Stimulated activated CD8-positive, alpha-beta memory T cell treated with anti-CD3 and anti-CD28 coated beads, Interleukin-4, amount 100 ng/mL, for 4 hours (primary cell): Measurements from ENCODE around the gene SMC3.
"Not testable (repeated sequence)": the region's sequence is repeated elsewhere in the genome, so short reads cannot be mapped to it uniquely, and the experiment has no call there.

ENCODE experiments used
- DNase-seq, 2 donors: peaks; one replicate each; pipeline ENCODE4 v3.0.0-alpha.2; 2020; ENCODE audit warnings: low read depth in 2 of 2, low spot score in 1 of 2

SMC3 gene

GRCh38 chr10:110567201-110568054, at the start of gene SMC3:
Gene SMC3 (plus strand): TSS chr10:110567695. CDS start chr10:110567817, 122 bp downstream.
- DNase-seq, result peak; percentile 78

- DNase-seq, result no peak
These were observed 45.0 kb upstream of the SMC3 start for GRCh38 chr10:110522365-110522988.

- DNase-seq, result no peak
These were observed 43.8 kb upstream of the SMC3 start for GRCh38 chr10:110523736-110524135.

GRCh38 chr10:110524179-110524858, 43.2 kb upstream of the SMC3 start:
- no peak for DNase-seq

GRCh38 chr10:110524859-110525232, 42.6 kb upstream of the SMC3 start:
- no peak for DNase-seq

- DNase-seq, result no peak
These were observed 41.9 kb upstream of the SMC3 start for GRCh38 chr10:110525349-110526260.

- DNase-seq, result no peak
These were observed 39.7 kb upstream of the SMC3 start for GRCh38 chr10:110527731-110528171.

- no peak for DNase-seq
These were observed 39.1 kb upstream of the SMC3 start for GRCh38 chr10:110528224-110528996.

GRCh38 chr10:110528997-110529524, 38.4 kb upstream of the SMC3 start:
- not testable (repeated sequence) for DNase-seq

- DNase-seq, result peak in 1 of 2 donors; percentile 24
These were observed 37.9 kb upstream of the SMC3 start for GRCh38 chr10:110529596-110530011.

- DNase-seq, result no peak
These were observed 37.2 kb upstream of the SMC3 start for GRCh38 chr10:110530131-110530831.

- no peak for DNase-seq
These were observed 35.8 kb upstream of the SMC3 start for GRCh38 chr10:110531687-110532086.

- DNase-seq, result not testable (repeated sequence)
These were observed 34.9 kb upstream of the SMC3 start for GRCh38 chr10:110532628-110533027.

- no peak for DNase-seq
These were observed 34.3 kb upstream of the SMC3 start for GRCh38 chr10:110533149-110533548.

GRCh38 chr10:110534571-110534970, 32.9 kb upstream of the SMC3 start:
- DNase-seq, result no peak

GRCh38 chr10:110535958-110536891, 31.3 kb upstream of the SMC3 start:
- DNase-seq, result peak; percentile 51 to 76

- DNase-seq, result no peak
These were observed 28.4 kb upstream of the SMC3 start for GRCh38 chr10:110539091-110539490.

- DNase-seq, result no peak
These were observed 27.5 kb upstream of the SMC3 start for GRCh38 chr10:110540031-110540430.
